HCT116 (cell line): ENCODE measurements around the gene NKPD1. TPM values are rescaled to one million over a fixed set of nuclear protein-coding genes. Genes with fewer than 3 reads are reported as not detected.

ENCODE experiments used
- ATAC-seq: fragments of 200-7000 bp; cut with Tn5 transposase; 2 replicates; pipeline ENCODE4 v1.9.1; 2020; ENCODE audit warnings: mild to moderate bottlenecking, moderate library complexity
- BruUV-seq: library from RNA; stranded (reverse); fragments of 400-500 nt; replicated peaks from 2 replicates; lab custom pipeline; 2021; lab: Mats Ljungman, UMichigan
- CTCF ChIA-PET: fragments of 300-600 bp; sonication (Branson Sonifier 250); formaldehyde crosslinking; loops from one replicate; lab custom pipeline; 2021; ENCODE audit warnings: antibody characterized with exemption; lab: Charles Lee
- POLR2A ChIA-PET: fragments of 300-600, 350-600 bp; sonication (Branson Sonifier 250); formaldehyde crosslinking; loops from one replicate; lab custom pipeline; 2021; ENCODE audit warnings: antibody characterized with exemption; lab: Charles Lee
- RAD21 ChIA-PET, 2 experiments: fragments of 300-600 bp; sonication (Branson Sonifier 250); formaldehyde crosslinking; loops; one replicate each; lab custom pipeline; 2023; ENCODE audit warnings: low total read pairs in 2 of 2; ENCODE audit not compliant: uncharacterized antibody in 2 of 2, unreplicated experiment in 2 of 2, low non-redundant PET in 1 of 2; lab: Charles Lee
- DNase-seq: peaks from one replicate; pipeline ENCODE4 v3.0.0-alpha.2; 2010; ENCODE audit warnings: low read depth, low spot score
- H2AFZ ChIP-seq: fragments of 200-600 bp; shearing (Covaris generic), sonication (generic); 2 replicates; pipeline ENCODE4 v1.6.1; 2017; ENCODE audit warnings: low read depth, mixed run types, mixed read lengths, antibody characterized with exemption, low read length; ENCODE audit not compliant: poor library complexity, severe bottlenecking
- H3K27ac ChIP-seq: 2 replicates; pipeline ENCODE4 v1.5.1; 2012; ENCODE audit warnings: low read depth, low read length
- H3K27me3 ChIP-seq: fragments of 200-600 bp; sonication (generic); 2 replicates; pipeline ENCODE4 v1.6.1; 2016; ENCODE audit warnings: mixed run types, low read length, mixed read lengths; ENCODE audit not compliant: insufficient read depth
- H3K36me3 ChIP-seq, 2 experiments: fragments of 200-500 bp in 1 of 2; fragments of 200-600 bp in 1 of 2; sonication (Bioruptor generic) in 1 of 2; sonication (generic) in 1 of 2; 2 replicates each; pipeline versions ENCODE4 v1.5.1 to v1.6.1; 2014 to 2016; ENCODE audit warnings: low read length in 2 of 2, inconsistent platforms in 1 of 2, mixed read lengths in 1 of 2, mixed run types in 1 of 2; ENCODE audit not compliant: insufficient read depth in 2 of 2, control insufficient read depth in 1 of 2
- H3K4me1 ChIP-seq, 2 experiments: fragments of 200-600 bp in 1 of 2; sonication (generic) in 1 of 2; 2 replicates each; pipeline versions ENCODE4 v1.5.1 to v1.6.1; 2012 to 2017; ENCODE audit warnings: low read length in 2 of 2, inconsistent platforms in 1 of 2, mild to moderate bottlenecking in 1 of 2, mixed read lengths in 1 of 2, mixed run types in 1 of 2, moderate library complexity in 1 of 2; ENCODE audit not compliant: insufficient read depth in 2 of 2, control insufficient read depth in 1 of 2
- H3K4me2 ChIP-seq: fragments of 200-600 bp; sonication (generic); 2 replicates; pipeline ENCODE4 v1.6.1; 2017; ENCODE audit warnings: mixed run types, low read length, mixed read lengths
- H3K4me3 ChIP-seq, 2 experiments: fragments of 200-600 bp in 1 of 2; sonication (generic) in 1 of 2; replicated peaks in 1 of 2; 2 replicates each; pipeline ENCODE4 v1.5.1; 2011 to 2016; ENCODE audit warnings: low read length in 2 of 2, control low read depth in 1 of 2, low read depth in 1 of 2, mild to moderate bottlenecking in 1 of 2, mixed read lengths in 1 of 2, mixed run types in 1 of 2
- H3K79me2 ChIP-seq: fragments of 200-600 bp; sonication (generic); 2 replicates; pipeline ENCODE4 v1.6.1; 2017; ENCODE audit warnings: mild to moderate bottlenecking, mixed run types, low read length, moderate library complexity, mixed read lengths; ENCODE audit not compliant: insufficient read depth
- H3K9ac ChIP-seq: fragments of 200-600 bp; sonication (generic); 2 replicates; pipeline ENCODE4 v1.6.1; 2016; ENCODE audit warnings: low read length, mixed read lengths
- H3K9me2 ChIP-seq: fragments of 200-600 bp; sonication (generic), shearing (Covaris generic); 2 replicates; pipeline ENCODE4 v1.6.1; 2017; ENCODE audit warnings: mixed run types, mild to moderate bottlenecking, moderate library complexity; ENCODE audit not compliant: insufficient read depth
- H3K9me3 ChIP-seq, 2 experiments: fragments of 200-500 bp in 1 of 2; fragments of 200-600 bp in 1 of 2; sonication (Bioruptor generic) in 1 of 2; sonication (generic) in 1 of 2; 2 replicates each; pipeline ENCODE4 v1.6.1; 2014 to 2017; ENCODE audit warnings: low read length in 2 of 2, mixed read lengths in 2 of 2, inconsistent platforms in 1 of 2, low read depth in 1 of 2, mild to moderate bottlenecking in 1 of 2, mixed run types in 1 of 2, moderate library complexity in 1 of 2; ENCODE audit not compliant: control insufficient read depth in 1 of 2, insufficient read depth in 1 of 2
- H4K20me1 ChIP-seq: fragments of 200-600 bp; sonication (generic), shearing (Covaris generic); 2 replicates; pipeline ENCODE4 v1.6.1; 2017; ENCODE audit warnings: mixed run types, mild to moderate bottlenecking, moderate library complexity; ENCODE audit not compliant: insufficient read depth
- ATF3 ChIP-seq: IDR thresholded peaks from 2 replicates; pipeline ENCODE4 v1.6.1; 2012
- CBX3 ChIP-seq: IDR thresholded peaks from 2 replicates; pipeline ENCODE4 v1.6.1; 2012; ENCODE audit warnings: low read depth
- CEBPB ChIP-seq: IDR thresholded peaks from 2 replicates; pipeline ENCODE4 v1.6.1; 2012; ENCODE audit warnings: low read depth
- CTCF ChIP-seq, 3 experiments: fragments of 200-600 bp in 1 of 3; sonication (generic) in 1 of 3; IDR thresholded peaks in 2 of 3; conservative IDR thresholded peaks in 1 of 3; 2 replicates each; pipeline ENCODE4 v1.5.1; 2012 to 2017; ENCODE audit warnings: low read depth in 2 of 3, low read length in 2 of 3, antibody characterized with exemption in 1 of 3, borderline replicate concordance in 1 of 3, control low read depth in 1 of 3, mild to moderate bottlenecking in 1 of 3, mixed read lengths in 1 of 3, mixed run types in 1 of 3, moderate library complexity in 1 of 3; ENCODE audit not compliant: insufficient read depth in 1 of 3
- ELF1 ChIP-seq: IDR thresholded peaks from 2 replicates; pipeline ENCODE4 v1.6.1; 2012; ENCODE audit warnings: low read depth, borderline replicate concordance
- EZH2 ChIP-seq: fragments of 200-600 bp; sonication (generic); IDR thresholded peaks from 2 replicates; pipeline ENCODE4 v1.6.1; 2017; ENCODE audit warnings: antibody characterized with exemption, mixed run types
- EZH2phosphoT487 ChIP-seq: fragments of 200-600 bp; IDR thresholded peaks from 2 replicates; pipeline ENCODE4 v1.6.1; 2018; ENCODE audit warnings: antibody characterized with exemption, borderline replicate concordance
- FOSL1 ChIP-seq: IDR thresholded peaks from 2 replicates; pipeline ENCODE4 v1.6.1; 2012; ENCODE audit warnings: low read depth
- POLR2A ChIP-seq: IDR thresholded peaks from 2 replicates; pipeline ENCODE4 v1.7.0; 2011; ENCODE audit warnings: borderline replicate concordance; ENCODE audit not compliant: insufficient read depth, insufficient read length; ENCODE audit errors: extremely low read depth
- POLR2AphosphoS5 ChIP-seq: IDR thresholded peaks from 2 replicates; pipeline ENCODE4 v1.6.1; 2011; ENCODE audit warnings: mild to moderate bottlenecking, low read depth, low read length, moderate library complexity
- RAD21 ChIP-seq: IDR thresholded peaks from 2 replicates; pipeline ENCODE4 v1.6.1; 2012; ENCODE audit warnings: low read depth, mild to moderate bottlenecking
- REST ChIP-seq: IDR thresholded peaks from 2 replicates; pipeline ENCODE4 v1.6.1; 2012; ENCODE audit warnings: low read depth
- SIN3A ChIP-seq: IDR thresholded peaks from 2 replicates; pipeline ENCODE4 v1.6.1; 2012; ENCODE audit warnings: low read depth
- SP1 ChIP-seq: IDR thresholded peaks from 2 replicates; pipeline ENCODE4 v1.6.1; 2012; ENCODE audit warnings: low read depth
- SRF ChIP-seq: IDR thresholded peaks from 2 replicates; pipeline ENCODE4 v1.6.1; 2012; ENCODE audit warnings: low read depth
- TCF7L2 ChIP-seq: IDR thresholded peaks from 2 replicates; pipeline ENCODE4 v1.7.0; 2011; ENCODE audit warnings: borderline replicate concordance, inconsistent platforms; ENCODE audit not compliant: insufficient read depth, insufficient read length; ENCODE audit errors: extremely low read depth
- YY1 ChIP-seq: IDR thresholded peaks from 2 replicates; pipeline ENCODE4 v1.6.1; 2011; ENCODE audit warnings: low read length, low read depth, moderate library complexity, mild to moderate bottlenecking; ENCODE audit not compliant: insufficient replicate concordance; ENCODE audit errors: extremely low read depth
- ZBTB33 ChIP-seq: IDR thresholded peaks from 2 replicates; pipeline ENCODE4 v1.6.1; 2011; ENCODE audit warnings: mild to moderate bottlenecking, low read length, moderate library complexity; ENCODE audit not compliant: insufficient replicate concordance; ENCODE audit errors: extremely low read depth
- ZNF274 ChIP-seq: fragments of 200-500 bp; sonication (Bioruptor generic); IDR thresholded peaks from 2 replicates; pipeline ENCODE4 v1.6.1; 2014; ENCODE audit warnings: mild to moderate bottlenecking, low read depth, low read length, inconsistent platforms
- intact Hi-C: fragments of 100-400 bp; cut with micrococcal nuclease; formaldehyde crosslinking; loops from 2 replicates; pipeline ENCODE4 v1.10.0; 2022
- total RNA-seq: library from RNA; stranded (reverse); gene quantifications from one replicate; pipeline ENCODE4 v1.2.1, GENCODE V29; 2021; ENCODE audit not compliant: unreplicated experiment

The NKPD1 gene
- total RNA-seq, 1 experiment from 2014 or later, result 0.64 TPM

- no peak overlapping the region for H2AFZ ChIP-seq
- no peaks in the 10 kb centered on the region for H3K9me2 ChIP-seq
- BruUV-seq, result no TSS peak
- TF ChIP-seq EZH2 (no peak), RAD21 (no peak), TCF7L2 (no peak), POLR2AphosphoS5 (no peak), SIN3A (no peak), REST (no peak), ZNF274 (no peak), CEBPB (no peak), FOSL1 (no peak), SRF (no peak), EZH2phosphoT487 (no peak), ATF3 (no peak), SP1 (no peak), POLR2A (no peak), YY1 (no peak), ZBTB33 (no peak), ELF1 (no peak), CBX3 (no peak), CTCF (IDR thresholded peaks at IDR 0.05 in 2 of 3, conservative IDR thresholded peaks at IDR 0.05 in 1 of 3; ENCODE audit: borderline replicate concordance in 1 of 3, insufficient read depth in 1 of 3, low read depth in 2 of 3, low read length in 2 of 3) (no peak)
- TF ChIP-seq, all 23 proteins: peak for 0
- Histone ChIP-seq H3K4me1 (peaks cover 4 to 9% of the 10 kb centered on the region in 2 experiments; a peak in 3 of 4 replicates), H3K4me2 (no peak overlapping the region), H3K9me3 (no peaks in the 10 kb centered on the region), H3K9ac (no peak overlapping the region), H3K27me3 (no peaks in the 10 kb centered on the region), H3K36me3 (no peaks in the 10 kb centered on the region), H4K20me1 (no peaks in the 10 kb centered on the region), H3K4me3 (no peak overlapping the region), H3K79me2 (peaks cover 79% of the 10 kb centered on the region), H3K27ac (no peak overlapping the region)
- intact Hi-C loops, result no loop called here
- DNase-seq (no peak), ATAC-seq (no peak)
- ChIA-PET POLR2A (no interaction called here), RAD21 (no interaction called here), CTCF (no interaction called here)
Observed at GRCh38 chr19:45118106-45118505, 42.7 kb downstream of the NKPD1 start.
